ENCODE measurements around the gene ACTMAP.

DNA sequence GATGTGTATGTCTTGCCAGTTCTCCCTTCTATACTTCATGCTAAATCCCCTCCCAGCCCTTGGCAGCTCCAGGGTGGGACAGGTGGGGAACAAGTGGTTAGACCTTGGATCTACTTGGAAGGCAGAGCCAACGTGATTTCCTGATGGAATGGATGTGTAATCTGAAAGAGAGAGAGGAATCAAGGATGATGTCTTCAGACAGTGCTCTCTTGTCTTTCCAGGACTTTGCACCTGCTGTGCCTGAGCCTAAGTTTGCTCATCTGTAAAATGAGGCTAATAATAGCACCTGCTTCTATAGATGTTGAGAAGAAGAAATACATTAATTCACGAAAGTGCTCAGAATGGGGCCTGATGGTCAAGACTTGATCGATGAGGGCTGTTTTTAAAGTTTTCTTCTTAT is 41.7 kb upstream of the ACTMAP start:
- TF ChIP-seq EZH2phosphoT487 (IDR thresholded peaks at IDR 0.05; ENCODE audit: insufficient read depth, low read depth), result no peak
- no peak for TF ChIP-seq EZH2 (IDR thresholded peaks at IDR 0.05; ENCODE audit: insufficient read depth, poor library complexity, severe bottlenecking)

Measured in GM23248 (cell line).